Measurements from ENCODE around the gene SNRPD3. TPM values are rescaled to one million over a fixed set of nuclear protein-coding genes. Genes with fewer than 3 reads are reported as not detected.
A peak's percentile ranks its signal among the peaks of the same experiment; 100 is the strongest.
"Not testable (repeated sequence)": the region's sequence is repeated elsewhere in the genome, so short reads cannot be mapped to it uniquely, and the experiment has no call there.

SNRPD3 gene
- total RNA-seq, 1 donor from 2014 or later = 147 TPM

DNA sequence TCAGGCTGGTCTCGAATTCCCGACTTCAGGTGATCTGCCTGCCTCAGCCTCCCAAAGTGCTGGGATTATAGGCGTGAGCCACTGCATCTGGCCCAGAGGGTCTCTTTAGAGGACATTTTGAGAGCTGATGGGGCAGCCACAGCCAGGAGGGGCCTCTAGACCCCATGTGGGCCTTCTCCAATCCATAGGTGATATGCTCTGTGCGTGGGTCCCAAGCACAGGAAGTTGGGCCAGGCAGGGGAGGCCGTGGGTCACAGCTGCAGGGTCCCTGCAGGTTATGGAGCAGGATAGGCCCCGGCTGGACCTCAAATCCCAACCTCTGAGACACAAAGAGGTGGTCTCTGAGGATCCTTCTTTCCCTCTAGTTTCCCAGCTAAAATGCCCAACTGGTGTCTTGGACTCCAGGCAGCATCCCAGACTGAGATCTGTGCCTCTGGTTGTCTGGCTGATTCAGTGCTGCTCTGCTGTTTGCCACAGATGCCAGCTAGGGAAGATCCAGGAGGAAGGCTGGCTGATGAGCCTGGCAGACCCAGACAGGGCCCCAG lies 35.6 kb downstream of the SNRPD3 start:
- FAIRE-seq = no peak
- TF ChIP-seq CTCF (IDR thresholded peaks at IDR 0.05; ENCODE audit: insufficient read depth, low read length, severe bottlenecking) = no peak
- H3K4me3 ChIP-seq (ENCODE audit: low read depth, low read length) = no peak overlapping the region

DNA sequence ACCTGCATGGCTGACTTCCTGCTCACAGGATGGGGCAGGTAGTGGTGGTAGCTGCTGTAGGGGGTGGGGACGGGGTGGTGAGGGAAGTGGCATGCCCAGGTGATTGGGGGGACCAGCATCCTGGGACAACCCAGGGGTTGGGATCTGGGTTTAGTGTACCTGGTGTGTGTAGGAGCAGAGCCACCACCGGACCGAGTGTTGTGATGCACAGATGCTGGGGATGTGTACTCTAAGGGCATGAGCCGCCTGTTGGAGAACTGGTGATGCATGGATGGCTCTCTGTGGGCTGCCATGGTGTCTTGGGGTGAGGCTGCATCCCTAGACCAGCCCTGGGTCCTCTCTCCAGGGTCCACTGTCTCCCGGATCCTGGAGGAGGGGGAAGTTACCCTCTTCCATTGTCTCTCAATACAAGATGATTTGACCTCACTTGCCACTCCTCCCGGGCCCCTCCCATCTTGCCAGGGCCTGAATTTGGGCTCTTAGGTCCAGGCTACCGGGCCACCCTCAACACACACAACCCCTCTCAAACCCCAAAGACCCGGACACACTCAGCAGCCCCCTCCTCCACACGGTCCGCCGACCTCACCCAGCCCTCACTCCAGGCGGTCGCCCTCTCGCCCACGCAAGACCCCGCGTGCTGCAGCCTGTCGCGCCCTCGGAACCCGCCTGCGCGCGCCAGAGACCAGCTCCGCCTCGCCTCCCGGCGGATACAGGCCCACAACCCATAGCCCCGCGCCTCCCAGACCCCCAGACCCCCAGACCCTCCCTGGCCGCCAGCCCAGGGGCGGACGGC lies 36.5 kb downstream of the SNRPD3 start:
- TF ChIP-seq CTCF (IDR thresholded peaks at IDR 0.05; ENCODE audit: insufficient read depth, low read length, severe bottlenecking) = no peak
- H3K36me3 ChIP-seq (ENCODE audit: control insufficient read depth, insufficient read depth, low read length) = peaks cover 4% of the 10 kb centered on the region
- FAIRE-seq = no peak
- peak overlapping the region; percentile 53 for H3K4me3 ChIP-seq (ENCODE audit: low read depth, low read length)
- no peak for DNase-seq (ENCODE audit: low read depth)
- H3K27me3 ChIP-seq (ENCODE audit: control insufficient read depth, insufficient read depth, low read length) = no peaks in the 10 kb centered on the region

More for the DNA sequence above, 35.6 kb downstream of the SNRPD3 start:
- peaks cover 4% of the 10 kb centered on the region for H3K36me3 ChIP-seq (ENCODE audit: control insufficient read depth, insufficient read depth, low read length)
- no peaks in the 10 kb centered on the region for H3K27me3 ChIP-seq (ENCODE audit: control insufficient read depth, insufficient read depth, low read length)
- DNase-seq (ENCODE audit: low read depth) = no peak

GRCh38 chr22:24592851-24593558 lies 37.2 kb downstream of the SNRPD3 start, which contains the start of gene LRRC75B:
Gene LRRC75B, minus strand, starts transcription at chr22:24593073. Its CDS starts 34 bp downstream, at chr22:24593039.
- FAIRE-seq (no peak), DNase-seq (ENCODE audit: low read depth) (peak; percentile 59)
- H3K27me3 ChIP-seq (ENCODE audit: control insufficient read depth, insufficient read depth, low read length) = no peaks in the 10 kb centered on the region
- peak within 1 kb of the TSS; percentile 53 for H3K4me3 ChIP-seq (ENCODE audit: low read depth, low read length)
- TF ChIP-seq CTCF (IDR thresholded peaks at IDR 0.05; ENCODE audit: insufficient read depth, low read length, severe bottlenecking) = no peak
- peaks cover 4% of the 10 kb centered on the region for H3K36me3 ChIP-seq (ENCODE audit: control insufficient read depth, insufficient read depth, low read length)

GRCh38 chr22:24593559-24593835 lies 37.7 kb downstream of the SNRPD3 start:
- not testable (repeated sequence) for H3K4me3 ChIP-seq (ENCODE audit: low read depth, low read length); FAIRE-seq; H3K27me3 ChIP-seq (ENCODE audit: control insufficient read depth, insufficient read depth, low read length); H3K36me3 ChIP-seq (ENCODE audit: control insufficient read depth, insufficient read depth, low read length); DNase-seq (ENCODE audit: low read depth)

- FAIRE-seq (no peak), DNase-seq (ENCODE audit: low read depth) (no peak)
- H3K27me3 ChIP-seq (ENCODE audit: control insufficient read depth, insufficient read depth, low read length) = no peaks in the 10 kb centered on the region
- H3K36me3 ChIP-seq (ENCODE audit: control insufficient read depth, insufficient read depth, low read length) = no peaks in the 10 kb centered on the region
- no peak overlapping the region for H3K4me3 ChIP-seq (ENCODE audit: low read depth, low read length)
- no peak for TF ChIP-seq CTCF (IDR thresholded peaks at IDR 0.05; ENCODE audit: insufficient read depth, low read length, severe bottlenecking)
Observed at GRCh38 chr22:24593836-24594568, 38.2 kb downstream of the SNRPD3 start.
